ENCODE measurements around the gene AOPEP. TPM values are rescaled to one million over a fixed set of nuclear protein-coding genes. Genes with fewer than 3 reads are reported as not detected.

The AOPEP gene
- total RNA-seq, 6 donors from 2014 or later: 55.4 to 410 (median 111) TPM

DNA sequence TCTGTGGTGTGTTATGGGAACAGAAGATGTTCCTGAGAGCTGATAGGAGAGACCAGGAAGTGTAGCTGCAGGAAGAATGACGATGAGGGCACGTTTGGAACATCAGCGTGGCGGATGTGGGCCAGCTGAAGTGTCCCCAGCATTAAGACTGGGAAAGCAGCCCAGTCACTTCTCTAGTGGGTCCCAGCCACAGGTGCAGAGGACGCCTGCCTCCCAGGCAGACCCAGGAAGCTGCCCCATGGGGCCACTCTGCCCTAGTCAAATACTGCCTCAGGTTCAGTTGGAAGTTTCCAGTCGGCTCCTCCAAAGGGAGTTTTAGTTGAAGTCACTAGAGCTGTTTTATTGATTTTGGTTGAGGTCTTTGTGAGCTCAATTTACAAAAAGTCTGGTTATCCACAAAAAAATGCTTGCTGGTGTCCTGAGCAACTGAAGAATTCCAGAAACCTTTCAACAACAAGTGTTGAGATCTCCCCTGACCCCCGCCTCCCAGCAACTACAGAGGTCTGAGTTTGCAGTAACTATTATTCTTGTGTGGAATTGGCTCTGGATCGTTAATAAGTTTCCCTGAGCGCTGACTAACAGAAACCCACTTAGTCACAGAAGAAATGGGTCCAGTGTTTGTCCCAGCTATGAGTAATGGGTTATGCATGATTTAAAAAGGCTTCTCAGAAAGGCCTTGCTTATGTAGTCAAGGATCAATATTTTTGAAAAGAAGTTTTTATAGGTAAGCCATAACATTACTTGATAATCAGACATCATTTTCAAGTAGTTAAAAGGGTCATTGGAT is 296.9 kb downstream of the AOPEP start:
- DNase-seq (peak; percentile 27 to 75), ATAC-seq (ENCODE audit: low FRiP score in 2 of 2) (peak; percentile 57)
- Histone ChIP-seq H3K4me1 (peaks cover 49 to 71% (median 60%) of the 10 kb centered on the region in 4 donors), H3K36me3 (peaks cover 0 to 14% (median 2%) of the 10 kb centered on the region in 4 donors), H3K27ac (peak overlapping the region; percentile 58 to 82 (median 80)), H3K4me3 (no peak overlapping the region), H3K27me3 (no peaks in the 10 kb centered on the region), H3K9me3 (no peaks in the 10 kb centered on the region)
- WGBS, 2 donors: 49 to 58% methylated on average over 8 to 9 of the region's 9 CpGs
- peak in 1 of 4 donors; percentile 24 for TF ChIP-seq POLR2A (IDR thresholded peaks at IDR 0.05)
- TF ChIP-seq POLR2AphosphoS5 (IDR thresholded peaks at IDR 0.05): peak in 1 of 2 donors; percentile 30
- TF ChIP-seq CTCF (IDR thresholded peaks at IDR 0.05): no peak
- peak in 1 of 4 donors; percentile 56 for TF ChIP-seq EP300 (IDR thresholded peaks at IDR 0.05)

GRCh38 chr9:95024097-95024671 is 297.7 kb downstream of the AOPEP start:
- Histone ChIP-seq H3K27me3 (no peaks in the 10 kb centered on the region), H3K4me3 (no peak overlapping the region), H3K4me1 (peaks cover 43 to 71% (median 60%) of the 10 kb centered on the region in 4 donors), H3K36me3 (peaks cover 0 to 14% (median 2%) of the 10 kb centered on the region in 4 donors), H3K9me3 (no peaks in the 10 kb centered on the region), H3K27ac (peak overlapping the region; percentile 58 to 82 (median 80))
- 42 to 57% methylated on average over 12 of the region's 12 CpGs for WGBS, 2 donors
- ATAC-seq (ENCODE audit: low FRiP score in 2 of 2): no peak
- TF ChIP-seq EP300 (IDR thresholded peaks at IDR 0.05): no peak
- TF ChIP-seq POLR2AphosphoS5 (IDR thresholded peaks at IDR 0.05): no peak
- TF ChIP-seq CTCF (IDR thresholded peaks at IDR 0.05): no peak
- TF ChIP-seq POLR2A (IDR thresholded peaks at IDR 0.05): no peak
- DNase-seq: no peak

- H3K36me3 ChIP-seq: peaks cover 0 to 8% (median 0%) of the 10 kb centered on the region in 4 donors
- H3K4me1 ChIP-seq: peaks cover 44 to 75% (median 58%) of the 10 kb centered on the region in 4 donors
- ATAC-seq (ENCODE audit: low FRiP score in 2 of 2) (peak; percentile 82 to 90), DNase-seq (peak; percentile 36 to 76)
- H3K27me3 ChIP-seq: no peaks in the 10 kb centered on the region
- TF ChIP-seq POLR2A (IDR thresholded peaks at IDR 0.05) (no peak), POLR2AphosphoS5 (IDR thresholded peaks at IDR 0.05) (peak in 1 of 2 donors; percentile 59), EP300 (IDR thresholded peaks at IDR 0.05) (peak in 2 of 4 donors; percentile 42 to 55), CTCF (IDR thresholded peaks at IDR 0.05) (peak in 4 of 6 experiments; percentile 7 to 56 (median 22))
- no peak overlapping the region for H3K4me3 ChIP-seq
- 37 to 41% methylated on average over 13 of the region's 13 CpGs for WGBS, 2 donors
- H3K27ac ChIP-seq: peak overlapping the region; percentile 53 to 82 (median 64)
- no peaks in the 10 kb centered on the region for H3K9me3 ChIP-seq
Observed at GRCh38 chr9:95025213-95026147, 299.0 kb downstream of the AOPEP start.

- 79 to 85% methylated on average over 6 of the region's 6 CpGs for WGBS, 2 donors
- Histone ChIP-seq H3K27me3 (no peaks in the 10 kb centered on the region), H3K27ac (peak overlapping the region; percentile 5 to 82 (median 53)), H3K4me3 (no peak overlapping the region), H3K36me3 (peaks cover 0 to 10% (median 0%) of the 10 kb centered on the region in 4 donors), H3K9me3 (no peaks in the 10 kb centered on the region), H3K4me1 (peaks cover 51 to 78% (median 62%) of the 10 kb centered on the region in 4 donors)
- TF ChIP-seq CTCF (IDR thresholded peaks at IDR 0.05) (no peak), POLR2AphosphoS5 (IDR thresholded peaks at IDR 0.05) (no peak), POLR2A (IDR thresholded peaks at IDR 0.05) (no peak), EP300 (IDR thresholded peaks at IDR 0.05) (no peak)
- no peak for ATAC-seq (ENCODE audit: low FRiP score in 2 of 2)
- no peak for DNase-seq
Observed at GRCh38 chr9:95026148-95026524, 299.6 kb downstream of the AOPEP start.

Data from upper lobe of left lung (tissue), 6 donors.